BLaER1 treated with 17β-estradiol and CSF1 and Interleukin-3, amounts not matched to agents 10 nM and 100 nM (cell line): ENCODE data around the gene SCN4B.
"Not testable (repeated sequence)": the region's sequence is repeated elsewhere in the genome, so short reads cannot be mapped to it uniquely, and the experiment has no call there.

Source experiments
- H3K27ac ChIP-seq, 11 experiments: shearing (Covaris generic); formaldehyde crosslinking; 2 replicates each; pipeline ENCODE4 v1.8.1; 2022
- H3K27me3 ChIP-seq, 11 experiments: shearing (Covaris generic); formaldehyde crosslinking; 2 replicates each; pipeline ENCODE4 v1.8.1; 2022
- H3K36me3 ChIP-seq, 11 experiments: shearing (Covaris generic); formaldehyde crosslinking; 2 replicates each; pipeline ENCODE4 v1.8.1; 2022
- H3K4me1 ChIP-seq, 10 experiments: shearing (Covaris generic); formaldehyde crosslinking; 2 replicates each; pipeline ENCODE4 v1.8.1; 2022
- H3K4me2 ChIP-seq, 11 experiments: shearing (Covaris generic); formaldehyde crosslinking; 2 replicates each; pipeline ENCODE4 v1.8.1; 2022
- H3K4me3 ChIP-seq, 10 experiments: shearing (Covaris generic); formaldehyde crosslinking; 2 replicates each; pipeline ENCODE4 v1.8.1; 2022
- H3K9ac ChIP-seq, 11 experiments: shearing (Covaris generic); formaldehyde crosslinking; 2 replicates each; pipeline ENCODE4 v1.8.1; 2022
- H3K9me3 ChIP-seq, 11 experiments: shearing (Covaris generic); formaldehyde crosslinking; replicated peaks in 1 of 11; 2 replicates each; pipeline ENCODE4 v1.8.1; 2022
- H4K20me1 ChIP-seq, 11 experiments: shearing (Covaris generic); formaldehyde crosslinking; 2 replicates each; pipeline ENCODE4 v1.8.1; 2022
- Cebpa-rat ChIP-seq, 11 experiments: shearing (Covaris generic); IDR thresholded peaks; 2 replicates each; pipeline ENCODE4 v1.8.1; 2022

SCN4B gene

GRCh38 chr11:118193910-118194566 lies 41.4 kb upstream of the SCN4B start:
- no peak overlapping the region for H3K27ac ChIP-seq
- peaks cover 0 to 19% (median 7%) of the 10 kb centered on the region in 10 experiments; a peak in 9 of 20 replicates for H3K4me1 ChIP-seq
- H3K36me3 ChIP-seq: peaks cover 0 to 67% (median 0%) of the 10 kb centered on the region in 11 experiments; a peak in 5 of 22 replicates
- H4K20me1 ChIP-seq: no peaks in the 10 kb centered on the region
- H3K4me2 ChIP-seq: no peak overlapping the region; a peak in 1 of 22 replicates
- peaks cover 18 to 34% (median 22%) of the 10 kb centered on the region in 11 experiments for H3K9me3 ChIP-seq
- TF ChIP-seq Cebpa-rat (IDR thresholded peaks at IDR 0.05): no peak
- H3K9ac ChIP-seq: no peak overlapping the region
- H3K4me3 ChIP-seq: no peak overlapping the region
- H3K27me3 ChIP-seq: no peaks in the 10 kb centered on the region

GRCh38 chr11:118192817-118193216 lies 40.2 kb upstream of the SCN4B start:
- not testable (repeated sequence) for H3K4me2 ChIP-seq, H3K9ac ChIP-seq, H3K27me3 ChIP-seq, H4K20me1 ChIP-seq, H3K4me3 ChIP-seq, H3K27ac ChIP-seq
- peaks cover 18 to 34% (median 22%) of the 10 kb centered on the region in 11 experiments for H3K9me3 ChIP-seq
- peaks cover 0 to 15% (median 2%) of the 10 kb centered on the region in 10 experiments; a peak in 11 of 20 replicates for H3K4me1 ChIP-seq
- peaks cover 0 to 64% (median 0%) of the 10 kb centered on the region in 11 experiments; a peak in 5 of 22 replicates for H3K36me3 ChIP-seq

DNA sequence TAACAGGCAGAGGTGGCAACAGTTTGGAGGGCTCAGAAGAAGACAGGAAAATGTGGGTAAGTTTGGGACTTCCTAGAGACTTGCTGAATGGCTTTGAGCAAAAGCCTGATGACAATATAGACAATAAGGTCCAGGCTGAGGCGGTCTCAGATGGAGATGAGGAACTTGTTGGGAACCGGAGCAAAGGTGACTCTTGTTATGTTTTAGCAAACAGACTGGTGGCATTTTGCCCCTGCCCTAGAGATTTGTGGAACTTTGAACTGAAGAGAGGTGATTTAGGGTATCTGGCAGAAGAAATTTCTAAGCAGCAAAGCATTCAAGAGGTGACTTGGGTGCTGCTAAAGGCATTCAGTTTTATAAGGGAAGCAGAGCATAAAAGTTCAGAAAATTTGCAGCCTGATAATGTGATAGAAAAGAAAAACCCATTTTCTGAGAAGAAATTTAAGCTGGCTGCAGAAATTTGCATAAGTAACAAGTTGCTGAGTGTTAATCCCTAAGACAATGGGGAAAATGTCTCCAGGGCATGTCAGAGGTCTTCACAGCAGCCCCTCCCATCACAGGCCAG lies 38.4 kb upstream of the SCN4B start:
- Histone ChIP-seq H3K36me3 (peaks cover 0 to 46% (median 0%) of the 10 kb centered on the region in 11 experiments; a peak in 5 of 22 replicates), H3K4me1 (peaks cover 0 to 33% (median 20%) of the 10 kb centered on the region in 10 experiments; a peak in 15 of 20 replicates), H3K9me3 (peaks cover 18 to 34% (median 22%) of the 10 kb centered on the region in 11 experiments)
- H3K9ac ChIP-seq, H4K20me1 ChIP-seq, H3K27me3 ChIP-seq, H3K4me3 ChIP-seq, H3K27ac ChIP-seq, H3K4me2 ChIP-seq: not testable (repeated sequence)

GRCh38 chr11:118186346-118187107 lies 33.9 kb upstream of the SCN4B start:
- peaks cover 2 to 9% (median 4%) of the 10 kb centered on the region in 11 experiments; a peak in 19 of 22 replicates for H3K9me3 ChIP-seq

GRCh38 chr11:118184784-118185579 lies 32.4 kb upstream of the SCN4B start:
- TF ChIP-seq Cebpa-rat (IDR thresholded peaks at IDR 0.05): no peak
- Histone ChIP-seq H3K36me3 (no peaks in the 10 kb centered on the region), H3K4me3 (no peak overlapping the region), H3K9ac (no peak overlapping the region), H3K9me3 (no peaks in the 10 kb centered on the region), H4K20me1 (no peaks in the 10 kb centered on the region), H3K27me3 (no peaks in the 10 kb centered on the region), H3K27ac (no peak overlapping the region), H3K4me2 (peak overlapping the region in 5 of 11 experiments; percentile 77 to 91 (median 80); a peak in 10 of 22 replicates), H3K4me1 (peaks cover 8 to 66% (median 45%) of the 10 kb centered on the region in 10 experiments)

More at GRCh38 chr11:118186346-118187107, 33.9 kb upstream of the SCN4B start:
- TF ChIP-seq Cebpa-rat (IDR thresholded peaks at IDR 0.05): no peak
- H3K4me3 ChIP-seq: peak overlapping the region in 3 of 10 experiments; percentile 1 to 27 (median 16); a peak in 1 of 20 replicates
- no peaks in the 10 kb centered on the region for H3K27me3 ChIP-seq
- H3K36me3 ChIP-seq: peaks cover 0 to under 1% (median 0%) of the 10 kb centered on the region in 11 experiments; a peak in 1 of 22 replicates
- H3K9ac ChIP-seq: no peak overlapping the region
- peak overlapping the region in 9 of 11 experiments; percentile 20 to 91 (median 77); a peak in 17 of 22 replicates for H3K4me2 ChIP-seq
- no peaks in the 10 kb centered on the region for H4K20me1 ChIP-seq
- peak overlapping the region in 4 of 11 experiments; percentile 31 to 51 (median 38); a peak in 4 of 22 replicates for H3K27ac ChIP-seq
- H3K4me1 ChIP-seq: peaks cover 0 to 54% (median 33%) of the 10 kb centered on the region in 10 experiments; a peak in 17 of 20 replicates

DNA sequence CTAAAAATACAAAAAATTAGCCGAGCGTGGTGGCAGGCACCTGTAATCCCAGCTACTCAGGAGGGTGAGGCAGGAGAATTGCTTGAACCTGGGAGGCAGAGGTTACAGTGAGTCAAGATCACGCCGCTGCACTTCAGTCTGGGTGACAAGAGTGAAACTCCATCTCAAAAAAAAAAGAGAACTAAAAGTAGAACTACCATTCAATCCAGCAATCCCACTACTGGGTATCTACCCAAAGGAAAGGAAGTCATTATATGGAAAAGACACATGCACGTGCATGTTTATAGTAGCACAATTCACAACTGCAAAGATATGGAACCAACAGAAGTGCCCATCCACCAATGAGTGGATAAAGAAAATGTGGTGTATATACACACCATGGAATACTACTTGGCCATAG lies 31.1 kb upstream of the SCN4B start:
- not testable (repeated sequence) for H3K27ac ChIP-seq, H3K9me3 ChIP-seq, H3K9ac ChIP-seq, H3K27me3 ChIP-seq, H3K4me3 ChIP-seq, H4K20me1 ChIP-seq, H3K36me3 ChIP-seq
- Histone ChIP-seq H3K4me2 (peak overlapping the region in 5 of 11 experiments; percentile 3 to 83 (median 77); a peak in 8 of 22 replicates), H3K4me1 (peaks cover 11 to 69% (median 47%) of the 10 kb centered on the region in 10 experiments)

- no peak for TF ChIP-seq Cebpa-rat (IDR thresholded peaks at IDR 0.05)
- H3K27me3 ChIP-seq: no peaks in the 10 kb centered on the region
- peaks cover 23 to 56% (median 37%) of the 10 kb centered on the region in 10 experiments for H3K4me1 ChIP-seq
- peak overlapping the region in 6 of 11 experiments; percentile 11 to 54 (median 29); a peak in 7 of 22 replicates for H3K9ac ChIP-seq
- peak overlapping the region; percentile 54 to 77 (median 62) for H3K4me2 ChIP-seq
- H3K9me3 ChIP-seq: no peaks in the 10 kb centered on the region
- H3K27ac ChIP-seq: peak overlapping the region in 4 of 11 experiments; percentile 3 to 43 (median 34); a peak in 3 of 22 replicates
- H3K36me3 ChIP-seq: no peaks in the 10 kb centered on the region
- H4K20me1 ChIP-seq: no peaks in the 10 kb centered on the region
- H3K4me3 ChIP-seq: no peak overlapping the region
Measured at GRCh38 chr11:118180300-118180703, 27.7 kb upstream of the SCN4B start.

DNA sequence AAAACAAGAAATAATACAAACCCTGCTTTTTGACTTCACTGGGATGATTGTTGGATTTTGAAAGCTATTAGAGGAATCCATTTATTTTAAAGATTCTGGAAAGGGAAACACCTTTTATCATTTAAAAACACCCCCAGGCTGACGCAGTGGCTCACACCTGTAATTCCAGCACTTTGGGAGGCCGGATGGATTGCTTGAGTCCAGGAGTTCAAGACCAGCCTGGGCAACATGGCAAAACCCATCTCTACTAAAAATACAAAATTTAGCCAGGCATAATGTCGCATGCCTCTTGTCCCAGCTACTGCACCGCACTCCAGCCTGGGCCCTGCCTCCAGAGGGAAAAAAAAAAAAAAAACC lies 24.1 kb upstream of the SCN4B start:
- H3K4me2 ChIP-seq: peak overlapping the region in 8 of 11 experiments; percentile 36 to 80 (median 64); a peak in 12 of 22 replicates
- H3K9ac ChIP-seq: no peak overlapping the region
- H3K4me3 ChIP-seq: no peak overlapping the region
- H3K4me1 ChIP-seq: peaks cover 19 to 34% (median 29%) of the 10 kb centered on the region in 10 experiments
- no peak overlapping the region for H3K27ac ChIP-seq
- no peaks in the 10 kb centered on the region for H3K27me3 ChIP-seq
- H4K20me1 ChIP-seq: no peaks in the 10 kb centered on the region
- TF ChIP-seq Cebpa-rat (IDR thresholded peaks at IDR 0.05): no peak
- H3K9me3 ChIP-seq: no peaks in the 10 kb centered on the region
- H3K36me3 ChIP-seq: no peaks in the 10 kb centered on the region
